NT2/D1 (cell line): ENCODE data around the gene DYNLT1.

Source experiments
- YY1 ChIP-seq: IDR thresholded peaks from 2 replicates; pipeline ENCODE4 v1.6.1; 2011; ENCODE audit not compliant: insufficient read length, insufficient read depth
- ZNF274 ChIP-seq: IDR thresholded peaks from 2 replicates; pipeline ENCODE4 v1.6.1; 2011; ENCODE audit warnings: mild to moderate bottlenecking, low read depth, low read length

GRCh38 chr6:158608221-158608620, 36.3 kb downstream of the DYNLT1 start:
- TF ChIP-seq YY1 (no peak), ZNF274 (no peak)
